GM19238 (cell line): Measurements from ENCODE around the gene GNLY.

Source experiments
- DNase-seq: peaks from one replicate; pipeline ENCODE4 v3.0.0; 2011; ENCODE audit warnings: low spot score; ENCODE audit not compliant: insufficient read length

The GNLY gene

GRCh38 chr2:85681776-85682175 lies 12.4 kb upstream of the GNLY start:
- no peak for DNase-seq

GRCh38 chr2:85682378-85682777 lies 11.8 kb upstream of the GNLY start:
- no peak for DNase-seq

GRCh38 chr2:85684380-85684779 lies 9.8 kb upstream of the GNLY start:
- no peak for DNase-seq

- no peak for DNase-seq
Measured at GRCh38 chr2:85684806-85685205, 9.4 kb upstream of the GNLY start.

GRCh38 chr2:85690932-85691331 lies 3.2 kb upstream of the GNLY start:
- no peak for DNase-seq

- DNase-seq = no peak
Measured at GRCh38 chr2:85692039-85692645, 2.0 kb upstream of the GNLY start.

GRCh38 chr2:85695121-85695520 lies 963 bp downstream of the GNLY start:
- no peak for DNase-seq

- no peak for DNase-seq
Measured at GRCh38 chr2:85695691-85696668, 1.8 kb downstream of the GNLY start.

GRCh38 chr2:85697096-85697495 lies 2.9 kb downstream of the GNLY start:
- DNase-seq = no peak

- no peak for DNase-seq
Measured at GRCh38 chr2:85697716-85698115, 3.6 kb downstream of the GNLY start.

- DNase-seq = no peak
Measured at GRCh38 chr2:85698184-85698879, 4.2 kb downstream of the GNLY start.

GRCh38 chr2:85698880-85699254 lies 4.7 kb downstream of the GNLY start:
- DNase-seq = no peak

GRCh38 chr2:85699325-85699724 lies 5.2 kb downstream of the GNLY start:
- DNase-seq = no peak

- DNase-seq = no peak
Measured at GRCh38 chr2:85702172-85702571, 8.0 kb downstream of the GNLY start.

GRCh38 chr2:85702800-85703199 lies 8.6 kb downstream of the GNLY start:
- DNase-seq = no peak

- DNase-seq = no peak
Measured at GRCh38 chr2:85703329-85703728, 9.2 kb downstream of the GNLY start.

- no peak for DNase-seq
Measured at GRCh38 chr2:85704038-85704437, 9.9 kb downstream of the GNLY start.

- DNase-seq = no peak
Measured at GRCh38 chr2:85704800-85705679, 10.9 kb downstream of the GNLY start.

GRCh38 chr2:85705680-85706039 lies 11.5 kb downstream of the GNLY start:
- no peak for DNase-seq

GRCh38 chr2:85706063-85706462 lies 11.9 kb downstream of the GNLY start:
- no peak for DNase-seq

- DNase-seq = no peak
Measured at GRCh38 chr2:85706599-85707296, 12.6 kb downstream of the GNLY start.
